Erythroblast (primary cell): ENCODE results near the gene ACRV1.

Experiments
- GATA1 ChIP-seq: IDR thresholded peaks from 2 replicates; pipeline ENCODE4 v1.6.1; 2011; ENCODE audit warnings: low read depth, mild to moderate bottlenecking, control low read depth, low read length, moderate library complexity
- POLR2A ChIP-seq: IDR thresholded peaks from 2 replicates; pipeline ENCODE4 v1.6.1; 2011; ENCODE audit warnings: mild to moderate bottlenecking, low read length

DNA sequence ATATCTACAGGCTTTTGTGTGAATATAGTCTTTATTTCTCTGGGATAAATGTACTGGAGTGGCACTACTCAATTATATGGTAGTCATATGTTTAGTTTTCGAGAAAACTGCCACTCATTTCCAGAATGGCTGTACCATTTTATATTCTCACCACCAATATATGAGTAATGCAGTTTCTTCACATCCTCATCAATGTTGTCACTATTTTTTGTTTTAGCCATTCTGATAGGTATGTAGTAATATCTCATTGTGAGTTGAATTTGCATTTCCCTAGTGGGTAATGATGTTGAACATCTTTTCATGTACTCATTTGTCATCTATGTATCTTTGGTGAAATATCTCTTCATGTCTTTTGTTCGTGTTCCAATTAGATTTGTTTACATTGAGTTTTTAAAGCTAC lies 18.0 kb downstream of the ACRV1 start:
- TF ChIP-seq POLR2A, result no peak
- no peak for TF ChIP-seq GATA1
